HG02852 (cell line): ENCODE data around the gene SPDYE2.
"Not testable (repeated sequence)": the region's sequence is repeated elsewhere in the genome, so short reads cannot be mapped to it uniquely, and the experiment has no call there.

Experiments used
- ATAC-seq: cut with Tn5 transposase; IDR thresholded peaks from one replicate; pipeline ENCODE4 v1.9.1; 2021; ENCODE audit warnings: mild to moderate bottlenecking, moderate library complexity; ENCODE audit not compliant: unreplicated experiment

SPDYE2 gene

GRCh38 chr7:102535062-102535615 lies 15.9 kb upstream of the SPDYE2 start:
- ATAC-seq: not testable (repeated sequence)

GRCh38 chr7:102540604-102541003 lies 10.4 kb upstream of the SPDYE2 start:
- not testable (repeated sequence) for ATAC-seq

GRCh38 chr7:102542083-102542482 lies 8.9 kb upstream of the SPDYE2 start:
- not testable (repeated sequence) for ATAC-seq

GRCh38 chr7:102542771-102543170 lies 8.3 kb upstream of the SPDYE2 start:
- not testable (repeated sequence) for ATAC-seq

- ATAC-seq: not testable (repeated sequence)
Measured at GRCh38 chr7:102543596-102543995, 7.4 kb upstream of the SPDYE2 start, which contains the start of gene UPK3BL2. UPK3BL2 (minus strand) TSS chr7:102543696; CDS start chr7:102543636, 60 bp downstream.

GRCh38 chr7:102544372-102544771 lies 6.7 kb upstream of the SPDYE2 start:
- ATAC-seq: not testable (repeated sequence)

- not testable (repeated sequence) for ATAC-seq
Measured at GRCh38 chr7:102545288-102545687, 5.7 kb upstream of the SPDYE2 start.

GRCh38 chr7:102546353-102546752 lies 4.7 kb upstream of the SPDYE2 start:
- ATAC-seq: peak; percentile 79

GRCh38 chr7:102568620-102569019 lies 17.6 kb downstream of the SPDYE2 start:
- not testable (repeated sequence) for ATAC-seq

- peak; percentile 93 for ATAC-seq
Measured at GRCh38 chr7:102572261-102573239, 21.5 kb downstream of the SPDYE2 start, which contains the start of gene POLR2J3. POLR2J3 (minus strand) TSS chr7:102572583; CDS start chr7:102572521, 62 bp downstream.

- not testable (repeated sequence) for ATAC-seq
Measured at GRCh38 chr7:102574607-102575006, 23.6 kb downstream of the SPDYE2 start.

GRCh38 chr7:102576363-102576762 lies 25.3 kb downstream of the SPDYE2 start:
- ATAC-seq: not testable (repeated sequence)

GRCh38 chr7:102577315-102578240 lies 26.6 kb downstream of the SPDYE2 start:
- ATAC-seq: not testable (repeated sequence)

GRCh38 chr7:102578486-102578885 lies 27.5 kb downstream of the SPDYE2 start:
- not testable (repeated sequence) for ATAC-seq

- not testable (repeated sequence) for ATAC-seq
Measured at GRCh38 chr7:102581722-102582121, 30.7 kb downstream of the SPDYE2 start.

GRCh38 chr7:102583495-102583894 lies 32.5 kb downstream of the SPDYE2 start:
- not testable (repeated sequence) for ATAC-seq

- peak; percentile 40 for ATAC-seq
Measured at GRCh38 chr7:102589857-102590256, 38.8 kb downstream of the SPDYE2 start.

- ATAC-seq: peak; percentile 41
Measured at GRCh38 chr7:102592477-102593019, 41.5 kb downstream of the SPDYE2 start.

- ATAC-seq: peak; percentile 66
Measured at GRCh38 chr7:102593637-102594334, 42.8 kb downstream of the SPDYE2 start.

- not testable (repeated sequence) for ATAC-seq
Measured at GRCh38 chr7:102596036-102596435, 45.0 kb downstream of the SPDYE2 start.
